ENCODE results near the gene ANTXR1. TPM values are rescaled to one million over a fixed set of nuclear protein-coding genes. Genes with fewer than 3 reads are reported as not detected.

The ANTXR1 gene
- total and polyA plus RNA-seq, 9 of the 15 experiments (the other 6 are each of a cell fraction or from before 2014, with no cell fraction given), result 0.07 to 1.00 (median 0.54) TPM

GRCh38 chr2:69205076-69205475 lies 192.1 kb downstream of the ANTXR1 start (continued):
- no peak for TF ChIP-seq ZBTB8A (IDR thresholded peaks at IDR 0.05; ENCODE audit: partially characterized antibody)
- TF ChIP-seq ZNF699 (CRISPR knock-in tag; IDR thresholded peaks at IDR 0.05; ENCODE audit: insufficient replicate concordance), result no peak
- no peak for TF ChIP-seq SMC3 (conservative IDR thresholded peaks at IDR 0.05; ENCODE audit: insufficient read depth, low read depth, low read length)
- no peak for TF ChIP-seq ARID1B (IDR thresholded peaks at IDR 0.05)
- no peak for TF ChIP-seq CEBPZ (IDR thresholded peaks at IDR 0.05; ENCODE audit: borderline replicate concordance, low read depth, low read length)
- TF ChIP-seq MAFF (IDR thresholded peaks at IDR 0.05; ENCODE audit: low read length), result no peak

- H3K79me2 ChIP-seq (ENCODE audit: control insufficient read depth, insufficient read depth, low read length), result no peaks in the 10 kb centered on the region
- POLR2A ChIA-PET, result interaction anchor here (1.3 kb wide), 1 partner anchor 12 kb away, joined by 5 read pairs; no protein-coding TSS in a partner anchor
- in situ Hi-C loops (cut with MboI) (no loop called here), intact Hi-C loops (cut with micrococcal nuclease) (loop anchor here (10.0 kb wide), 1 partner anchor 181 kb away; no protein-coding TSS in a partner anchor)
- no peak overlapping the region for H2AFZ ChIP-seq (ENCODE audit: low read depth, low read length)
- CTCF ChIA-PET (ENCODE audit: low intra/inter-chr PET ratio), result no interaction called here
- no peak overlapping the region for H3K4me3 ChIP-seq
- H3K9me3 ChIP-seq (replicated peaks; ENCODE audit: control insufficient read depth, insufficient read depth, low read depth, low read length), result no peaks in the 10 kb centered on the region
- ATAC-seq (no peak), DNase-seq (ENCODE audit: extremely low read depth in 1 of 4, low spot score in 3 of 4) (no peak), FAIRE-seq (no peak)
- H3K27me3 ChIP-seq (ENCODE audit: control insufficient read depth in 2 of 2, insufficient read depth in 2 of 2, low read length in 2 of 2), result peaks cover 4 to 26% of the 10 kb centered on the region in 2 experiments; a peak in 4 of 5 replicates
- no TSS peak for BruUV-seq (replicated peaks)
- no peak overlapping the region for H3K9ac ChIP-seq (ENCODE audit: insufficient read depth in 1 of 2, low read depth in 2 of 2, low read length in 2 of 2)
- H3K4me2 ChIP-seq (ENCODE audit: insufficient read depth, low read length), result no peak overlapping the region
- no peaks in the 10 kb centered on the region for H4K20me1 ChIP-seq (replicated peaks; ENCODE audit: control insufficient read depth, insufficient read depth, low read length)
- H3K36me3 ChIP-seq (ENCODE audit: control insufficient read depth, insufficient read depth, low read length), result no peaks in the 10 kb centered on the region
- TF ChIP-seq ZBED1 (IDR thresholded peaks at IDR 0.05) (no peak), ARID4B (CRISPR knock-in tag; IDR thresholded peaks at IDR 0.05) (no peak)
- H3K9me1 ChIP-seq (ENCODE audit: control insufficient read depth, insufficient read depth, low read length), result no peaks in the 10 kb centered on the region
- 3% methylated on average over 2 of the region's 2 CpGs for WGBS (ENCODE audit: insufficient coverage, low coverage, missing lambda C conversion rate)
- no peak overlapping the region for H3K27ac ChIP-seq (ENCODE audit: extremely low read depth, low read depth, low read length)
- H3K4me1 ChIP-seq (replicated peaks in 1 of 2; ENCODE audit: control insufficient read depth in 2 of 2, insufficient read depth in 2 of 2, low read length in 2 of 2), result no peaks in the 10 kb centered on the region
Observed at GRCh38 chr2:69205491-69205890, 192.5 kb downstream of the ANTXR1 start.
